HG02938 (cell line): Measurements from ENCODE around the gene ASF1A.

ENCODE experiments used
- ATAC-seq: cut with Tn5 transposase; IDR thresholded peaks from one replicate; pipeline ENCODE4 v1.9.1; 2021; ENCODE audit warnings: mild to moderate bottlenecking, moderate library complexity; ENCODE audit not compliant: unreplicated experiment

Gene ASF1A

DNA sequence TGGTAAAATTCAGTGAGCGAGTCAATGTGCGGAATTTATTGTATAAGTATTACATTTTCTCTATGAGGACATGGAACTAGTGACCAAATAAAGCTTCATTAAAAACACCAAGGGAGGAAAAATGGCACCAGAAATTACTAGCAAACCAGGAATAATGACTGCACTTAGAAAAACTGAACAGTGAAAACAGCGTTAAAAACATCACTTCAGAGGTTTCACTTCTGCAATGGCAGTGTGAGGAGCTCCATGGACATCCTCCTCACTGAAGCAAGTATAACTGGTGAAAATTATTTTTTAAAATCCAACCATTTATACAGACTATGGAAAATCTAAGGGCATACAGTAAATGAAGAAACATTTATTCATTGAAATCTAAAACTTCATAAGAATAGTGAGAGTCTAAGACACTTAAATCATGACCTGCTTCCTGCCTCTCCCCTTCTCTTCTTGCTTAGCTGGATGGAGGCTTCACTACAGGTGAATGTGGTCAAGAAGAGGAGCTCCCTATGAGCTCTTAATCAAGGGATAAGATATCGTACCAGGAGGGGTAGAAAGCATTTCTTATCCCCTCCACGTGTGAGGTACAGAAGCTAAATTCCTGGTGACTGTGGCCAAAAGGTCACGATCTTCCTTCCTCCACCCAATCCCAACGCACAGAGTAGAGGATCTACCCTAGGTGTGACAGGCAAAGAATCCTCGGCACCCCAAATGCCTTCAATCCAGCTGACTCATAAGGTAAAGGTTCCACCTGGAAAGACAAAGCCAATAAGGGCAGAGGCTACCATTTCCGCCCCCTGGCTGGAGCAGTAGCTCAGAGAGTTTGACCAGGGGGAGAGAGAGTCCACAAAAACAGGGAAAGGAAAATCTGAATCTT, 12.3 kb upstream of the ASF1A start:
- peak; percentile 77 for ATAC-seq

DNA sequence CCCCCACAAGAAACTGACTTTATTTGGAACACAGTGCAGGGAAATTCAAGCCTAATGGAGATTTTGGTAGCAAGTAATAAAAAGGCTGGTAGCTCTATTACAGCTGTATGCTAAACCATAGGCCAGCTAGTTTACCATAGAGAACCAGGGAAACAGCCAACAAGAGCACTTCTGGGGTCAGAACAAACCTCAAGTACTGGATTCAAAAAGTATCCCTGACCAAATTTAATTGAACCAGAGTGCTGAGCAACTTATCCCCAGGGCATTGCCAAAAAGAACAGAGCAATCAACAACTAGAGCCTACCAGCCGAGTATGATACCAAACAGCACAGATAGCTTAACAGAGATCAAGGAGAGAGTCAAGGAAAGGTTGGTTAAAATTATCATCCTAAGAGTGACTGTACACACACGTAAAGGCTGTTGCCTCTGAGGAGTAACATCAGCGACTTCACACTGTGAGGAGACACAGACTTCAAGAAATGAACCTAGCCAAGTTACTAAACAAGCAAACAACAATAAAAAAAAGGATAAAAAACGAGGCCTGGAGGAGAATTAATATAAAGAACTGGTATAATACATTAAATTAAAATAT, 11.5 kb upstream of the ASF1A start:
- no peak for ATAC-seq

DNA sequence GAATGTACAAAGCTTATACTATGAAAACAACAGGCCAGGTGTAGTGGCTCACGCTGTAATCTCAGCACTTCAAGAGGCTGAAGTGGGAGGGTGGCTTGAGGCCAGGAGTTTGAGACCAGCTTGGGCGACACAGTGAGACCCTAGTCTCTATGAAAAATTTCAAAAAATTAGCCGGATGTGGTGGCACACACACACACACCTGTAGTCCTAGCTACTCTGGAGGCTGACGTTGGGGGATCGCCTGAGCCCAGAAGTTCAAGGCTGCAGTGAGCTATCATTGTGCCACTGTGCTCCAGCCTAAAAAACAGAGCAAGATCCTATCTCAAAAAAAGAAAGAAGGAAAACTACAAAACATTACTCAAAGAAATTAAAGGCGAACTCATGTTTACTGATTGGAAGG, 7.3 kb upstream of the ASF1A start:
- no peak for ATAC-seq

DNA sequence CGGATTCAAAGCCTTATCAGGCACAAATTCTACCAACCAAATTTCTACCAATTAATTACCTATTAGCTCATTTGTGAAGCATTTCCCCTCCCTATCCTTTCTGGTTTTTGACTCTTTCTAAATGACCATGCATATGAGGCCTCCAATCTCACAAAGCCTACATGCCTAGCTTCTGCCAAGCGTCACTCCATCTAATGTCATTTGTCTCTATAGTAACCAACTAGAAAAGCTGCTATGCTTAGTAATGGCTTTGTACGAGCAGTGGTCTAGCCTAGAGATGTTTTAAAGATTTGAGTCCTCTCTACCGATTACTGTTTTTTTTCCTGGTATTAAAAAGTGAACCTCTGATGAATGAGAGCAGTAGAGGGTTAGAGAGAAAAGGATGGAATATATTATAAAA, 4.8 kb upstream of the ASF1A start:
- ATAC-seq = no peak

DNA sequence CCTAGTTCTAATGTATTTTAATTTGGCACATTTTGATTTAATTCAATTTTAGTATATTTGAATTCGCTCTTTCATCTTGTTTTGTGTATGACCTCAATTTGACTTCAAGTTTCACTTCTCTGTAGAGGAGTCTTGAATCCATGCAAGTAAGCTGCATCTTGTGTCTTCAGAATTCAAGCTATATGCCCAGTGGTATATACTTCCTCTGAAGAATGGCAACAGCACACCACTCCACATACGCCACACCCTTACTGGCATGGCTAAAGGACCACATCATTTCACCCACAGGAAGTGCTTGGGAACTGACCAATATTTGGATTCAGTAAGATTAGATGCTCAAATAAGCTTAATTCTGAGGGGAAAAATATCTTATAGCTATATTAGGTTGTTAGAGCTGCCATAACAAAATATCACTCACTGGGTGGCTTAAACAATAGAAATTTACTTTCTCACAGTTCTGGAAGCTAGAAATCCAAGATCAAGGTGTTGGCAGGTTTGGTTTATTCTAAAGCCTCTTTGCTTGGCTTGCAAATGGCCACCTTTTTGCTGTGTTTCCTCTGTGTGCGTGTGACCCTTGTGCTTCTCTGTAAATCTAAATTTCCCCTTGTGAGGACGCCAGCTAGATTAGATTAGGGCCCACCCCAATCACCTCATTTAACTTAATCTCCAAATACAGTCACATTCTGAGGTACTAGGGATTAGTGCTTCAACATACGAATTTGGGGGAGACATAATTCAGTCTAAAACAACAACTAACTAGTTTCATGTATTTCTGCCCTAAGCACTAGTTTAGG, 2.8 kb upstream of the ASF1A start:
- ATAC-seq = peak; percentile 14

DNA sequence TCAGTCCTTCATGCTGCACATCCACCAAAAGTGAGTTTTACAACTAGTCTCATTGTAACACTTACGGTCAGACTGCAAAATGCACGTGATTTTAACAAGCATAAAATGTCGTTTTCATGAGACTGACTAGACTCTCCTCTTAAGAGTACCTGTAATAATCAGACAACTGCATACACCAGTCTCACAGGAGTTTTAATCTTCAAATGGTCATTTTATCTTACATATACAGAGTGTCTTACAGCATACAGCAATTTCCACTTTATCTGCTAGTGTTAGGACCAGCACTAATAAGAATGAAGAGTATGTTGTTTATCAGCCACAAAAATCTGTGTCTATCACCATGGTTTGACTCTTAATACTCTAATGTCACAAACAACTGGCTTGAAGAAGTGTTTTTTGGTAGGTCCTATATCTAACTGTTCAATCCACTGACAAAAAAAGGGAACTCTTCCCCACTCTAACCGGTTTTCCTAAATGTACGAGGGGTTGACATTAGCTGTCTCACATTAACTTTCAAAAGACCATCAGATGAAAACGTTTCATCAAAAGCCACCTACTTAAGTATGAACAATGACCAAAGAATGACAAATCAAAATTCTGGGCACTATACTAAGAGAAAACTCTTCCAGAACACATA, 1.5 kb upstream of the ASF1A start:
- ATAC-seq = no peak

DNA sequence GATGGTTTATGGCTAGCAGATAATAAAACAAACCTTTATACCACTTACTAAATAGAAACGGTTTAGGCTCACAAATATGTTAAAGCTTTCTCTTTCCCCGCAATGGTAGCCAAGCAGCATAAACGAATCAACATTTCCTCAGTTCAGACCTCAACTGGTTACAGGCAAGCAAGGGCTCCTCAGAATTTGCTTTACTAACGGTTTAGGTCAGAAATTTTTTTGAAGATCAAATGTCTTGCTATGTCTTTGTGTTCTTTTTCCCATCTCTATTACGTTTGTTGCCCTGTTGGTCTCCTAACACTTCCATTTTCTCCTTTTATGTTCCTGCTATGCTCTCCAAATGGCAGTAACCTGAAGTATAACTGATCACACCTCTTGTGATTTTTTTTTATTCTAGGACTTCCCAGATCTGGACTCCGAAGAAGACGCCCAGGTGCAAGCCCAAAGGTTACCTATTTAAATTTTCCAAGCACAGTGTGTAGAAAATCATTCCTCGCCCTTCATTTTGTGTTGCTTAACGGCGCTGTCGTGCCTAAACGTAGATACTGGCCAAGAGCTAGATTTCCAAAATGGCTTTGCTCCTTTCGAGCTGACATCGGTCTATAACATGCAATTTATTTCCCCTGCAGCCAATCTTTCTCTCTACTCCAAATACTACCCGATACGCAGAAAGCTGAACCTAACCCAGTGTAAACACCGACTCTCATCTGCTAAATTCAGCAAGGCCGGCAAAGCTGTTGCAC, 717 bp upstream of the ASF1A start:
- peak; percentile 22 for ATAC-seq

DNA sequence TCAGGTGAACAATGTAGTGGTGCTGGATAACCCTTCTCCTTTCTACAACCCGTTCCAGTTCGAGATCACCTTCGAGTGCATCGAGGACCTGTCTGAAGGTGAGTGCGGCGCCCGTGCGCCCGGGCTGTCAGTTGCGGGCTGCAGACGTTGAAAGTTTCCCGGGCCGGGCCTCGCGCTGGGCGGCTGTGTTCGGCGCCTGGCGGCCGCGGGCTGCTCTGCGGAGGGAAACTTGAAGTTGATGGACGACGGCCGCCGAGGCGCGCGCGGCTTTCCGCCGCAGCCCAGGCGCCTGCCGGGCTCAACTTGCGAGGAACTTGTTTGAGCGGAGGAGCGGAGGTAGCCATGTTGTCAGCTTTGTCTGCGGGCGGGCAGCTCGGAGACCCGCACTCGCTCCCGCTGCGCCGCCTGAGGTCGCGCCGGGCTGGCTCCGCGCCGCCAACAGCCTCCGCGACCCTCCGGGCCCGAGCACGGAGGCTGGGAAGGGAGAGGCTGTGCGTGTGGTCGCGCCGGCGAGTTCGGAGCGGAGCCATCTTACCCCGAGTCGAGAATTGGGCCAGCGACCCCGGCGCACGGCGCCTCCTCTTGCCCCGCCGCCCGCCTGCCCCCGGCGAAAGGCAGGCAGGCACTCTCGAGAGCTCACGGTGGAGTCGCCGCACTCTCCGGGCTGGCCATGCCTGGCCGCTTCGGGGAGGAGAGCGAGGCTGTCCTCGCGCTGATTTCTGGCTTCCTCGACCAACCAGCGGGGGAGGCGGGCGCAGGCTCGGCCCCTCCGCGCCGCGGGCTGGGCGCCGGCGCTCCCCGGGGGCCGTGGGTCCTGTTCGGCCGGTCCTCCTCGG, 691 bp downstream of the ASF1A start:
- peak; percentile 30 for ATAC-seq

DNA sequence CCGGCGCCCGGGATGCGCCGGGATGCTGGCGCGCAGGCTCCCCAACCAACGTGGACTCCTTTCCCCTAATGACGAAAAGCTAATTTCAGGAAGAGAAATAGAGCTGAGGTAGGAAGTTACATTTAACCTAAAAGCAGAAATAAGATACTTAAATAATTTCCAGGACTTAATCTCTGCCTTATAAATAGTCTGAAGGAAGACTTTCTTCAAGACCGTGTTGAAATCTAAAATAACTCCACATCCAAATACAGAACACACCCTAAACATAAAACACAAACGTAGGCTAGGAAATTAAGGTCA, 1.3 kb downstream of the ASF1A start:
- no peak for ATAC-seq

DNA sequence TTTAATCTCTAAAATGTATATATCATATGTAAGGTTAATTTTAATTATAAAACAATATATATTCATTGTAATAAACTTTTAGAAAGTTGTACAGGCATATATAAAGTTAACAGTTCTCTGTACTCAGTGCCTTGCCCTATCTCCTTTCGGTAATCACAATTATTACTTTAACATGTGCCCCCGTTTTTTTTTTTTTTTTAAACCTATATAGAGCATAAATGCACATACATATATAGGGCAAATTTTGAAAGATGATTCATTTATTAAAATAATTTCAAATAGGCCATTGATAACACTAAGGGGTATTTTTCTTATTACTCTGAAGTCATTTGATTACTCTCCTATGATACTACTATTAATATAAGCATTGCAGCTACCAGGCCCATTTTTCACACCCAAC, 1.9 kb downstream of the ASF1A start:
- no peak for ATAC-seq

DNA sequence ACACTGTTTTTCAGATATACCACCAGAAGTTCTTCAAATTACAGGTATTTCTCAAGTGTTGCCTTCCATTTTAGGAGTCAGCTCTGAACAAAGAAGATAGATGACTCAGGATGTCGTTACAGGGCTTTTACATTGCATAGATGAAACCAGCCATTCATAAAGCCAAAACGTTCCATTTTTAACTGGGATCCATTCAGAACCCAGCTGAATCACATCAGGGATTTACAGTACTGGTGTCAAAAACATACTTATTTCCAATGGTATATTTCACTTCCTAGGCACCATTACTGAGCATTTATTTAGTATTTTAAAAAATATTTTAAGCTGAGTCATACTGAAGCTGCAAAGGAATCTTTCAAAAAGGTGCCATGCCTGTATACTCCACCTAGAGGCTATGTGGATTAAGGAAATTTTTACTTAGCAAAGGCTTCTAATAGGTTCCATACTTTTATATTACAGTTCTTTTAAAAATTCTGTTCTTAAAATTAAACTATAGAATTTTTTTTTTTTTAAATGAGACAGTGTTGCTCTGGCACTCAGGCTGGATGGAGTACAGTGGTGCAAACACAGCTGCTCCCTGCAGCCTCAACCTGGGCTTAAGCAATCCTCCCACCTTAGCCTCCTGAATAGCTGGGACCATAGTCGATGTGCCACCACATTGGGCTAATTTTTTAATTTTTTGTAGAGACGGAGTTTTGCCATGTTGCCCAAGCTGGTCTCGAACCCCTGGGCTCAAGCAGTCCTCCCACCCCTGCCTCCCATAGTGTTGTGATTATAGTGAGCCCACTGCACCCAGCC, 2.6 kb downstream of the ASF1A start:
- ATAC-seq = peak; percentile 11

DNA sequence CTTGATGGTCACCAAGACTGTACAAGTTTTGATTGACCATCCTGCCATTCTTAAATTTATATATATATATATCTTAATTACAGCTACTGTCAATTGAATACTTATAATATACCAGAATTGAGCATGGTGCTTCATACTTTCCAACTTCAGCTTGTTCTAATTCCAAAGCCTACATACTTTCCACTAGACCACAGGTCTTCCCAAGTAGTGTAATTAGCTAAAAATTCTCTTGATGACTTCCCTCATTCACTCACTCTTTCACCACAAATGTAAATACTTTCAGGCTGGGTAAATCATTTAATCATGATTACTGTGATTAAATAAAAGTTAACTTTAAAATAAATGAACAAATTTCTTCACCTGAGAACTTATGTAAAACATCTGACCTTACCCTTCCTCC, 3.4 kb downstream of the ASF1A start:
- no peak for ATAC-seq

DNA sequence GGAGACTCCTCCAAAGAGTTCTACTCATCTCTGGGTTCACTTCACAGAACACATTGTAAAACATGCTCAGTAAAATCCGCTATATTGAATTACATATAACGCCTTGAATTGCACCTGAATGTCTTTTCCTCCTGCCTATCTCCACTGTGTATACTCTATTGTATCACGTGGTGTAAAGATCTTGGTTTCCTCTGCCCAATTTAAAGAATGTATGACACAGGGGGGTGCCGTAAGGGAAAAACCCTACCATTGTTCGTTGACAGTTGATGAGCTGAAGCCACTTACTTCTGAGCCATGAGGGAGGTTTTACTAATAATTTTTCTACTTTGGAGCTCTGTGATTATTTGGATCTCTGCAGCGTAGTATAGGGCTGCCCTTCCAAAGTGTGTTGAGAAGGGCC, 6.0 kb downstream of the ASF1A start:
- ATAC-seq = no peak

DNA sequence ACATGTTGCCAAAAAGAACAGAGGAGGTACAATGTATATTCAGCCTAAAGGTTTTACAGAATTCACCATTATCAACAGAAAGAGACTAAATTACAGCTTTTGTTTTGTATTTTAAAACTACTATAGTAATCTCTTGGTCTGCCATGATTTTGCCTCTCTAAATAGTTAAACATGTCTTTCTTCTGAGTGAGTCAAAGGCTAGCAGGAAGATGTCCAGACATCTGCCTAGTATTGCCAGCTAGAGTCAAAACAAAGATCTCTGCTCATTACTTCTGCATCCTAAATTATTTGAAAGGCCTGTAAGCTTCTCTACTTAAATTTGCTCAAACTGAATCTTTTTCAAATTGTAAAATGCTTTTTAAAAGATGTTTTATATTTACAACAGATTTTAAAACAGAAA, 8.8 kb downstream of the ASF1A start:
- no peak for ATAC-seq

DNA sequence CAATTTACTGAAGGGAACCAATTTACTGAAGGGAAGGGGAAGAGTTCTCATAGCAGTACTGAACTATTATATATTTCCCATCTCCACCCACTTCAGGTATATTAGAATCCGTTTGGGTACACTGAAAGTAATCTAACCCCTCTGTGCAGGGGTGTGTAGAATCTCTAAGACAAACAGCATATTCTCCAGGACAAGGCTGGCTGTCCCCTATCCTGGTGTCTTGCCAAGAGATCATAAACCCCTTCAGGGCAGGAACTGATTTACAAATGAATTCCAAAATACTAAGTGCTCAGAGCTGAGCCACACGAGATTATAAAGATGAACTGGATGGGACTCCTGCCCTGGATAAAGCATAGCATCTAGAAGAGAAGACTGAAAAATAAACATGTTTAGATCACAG, 9.2 kb downstream of the ASF1A start:
- ATAC-seq = no peak

DNA sequence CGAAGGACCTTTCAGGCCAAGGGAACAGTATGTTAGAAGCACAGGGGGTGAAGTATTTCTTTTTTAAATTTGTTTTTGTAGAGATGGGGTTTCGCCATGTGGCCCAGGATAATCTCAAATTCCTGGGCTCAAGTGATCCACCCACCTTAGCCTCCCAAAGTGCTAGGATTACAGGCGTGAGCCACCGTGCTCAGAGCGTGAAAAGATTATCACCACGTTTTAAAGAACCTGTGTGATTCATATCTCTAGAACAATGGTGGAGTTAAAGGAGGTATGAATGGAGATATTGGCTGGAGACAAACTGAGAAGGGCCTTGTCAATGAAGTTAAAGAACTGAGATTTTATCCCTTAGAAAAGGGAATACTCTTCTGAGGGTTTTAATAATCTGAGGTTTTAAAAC, 9.7 kb downstream of the ASF1A start:
- ATAC-seq = no peak

DNA sequence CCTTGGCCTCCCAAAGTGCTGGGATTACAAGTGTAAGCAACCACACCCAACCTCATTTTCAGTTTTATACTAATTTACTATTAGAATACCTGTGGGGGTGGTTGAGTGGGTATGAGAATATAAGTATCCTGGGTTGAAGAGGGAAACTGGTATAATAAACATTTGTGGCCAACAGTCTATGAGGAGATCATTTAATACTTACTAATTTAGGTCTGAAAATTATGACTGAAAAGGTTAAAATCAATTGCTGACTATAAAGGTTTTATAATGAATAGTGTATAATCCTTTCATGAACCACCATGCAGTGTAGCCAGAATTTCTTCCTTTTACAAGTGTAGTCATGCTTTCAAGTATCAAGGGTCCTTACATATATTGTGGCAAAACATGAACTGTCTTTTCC, 11.1 kb downstream of the ASF1A start:
- ATAC-seq = no peak

DNA sequence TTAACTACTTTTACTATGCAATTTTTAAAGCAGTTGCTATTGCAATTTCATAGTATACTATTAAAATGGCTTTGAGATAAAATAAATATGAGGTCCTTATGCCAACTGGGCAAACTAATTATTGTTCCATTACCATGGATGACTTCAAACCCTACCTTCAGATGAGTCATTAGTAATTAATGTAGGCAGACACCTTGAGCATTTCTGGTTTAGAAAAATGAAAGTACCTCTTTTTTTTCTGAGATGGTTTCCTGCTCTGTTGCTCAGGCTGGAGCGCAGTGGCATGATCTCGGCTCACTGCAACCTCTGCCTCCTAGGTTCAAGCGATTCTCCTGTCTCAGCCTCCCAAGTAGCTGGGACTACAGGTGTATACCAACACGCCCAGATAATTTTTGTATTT, 11.9 kb downstream of the ASF1A start:
- ATAC-seq = no peak

DNA sequence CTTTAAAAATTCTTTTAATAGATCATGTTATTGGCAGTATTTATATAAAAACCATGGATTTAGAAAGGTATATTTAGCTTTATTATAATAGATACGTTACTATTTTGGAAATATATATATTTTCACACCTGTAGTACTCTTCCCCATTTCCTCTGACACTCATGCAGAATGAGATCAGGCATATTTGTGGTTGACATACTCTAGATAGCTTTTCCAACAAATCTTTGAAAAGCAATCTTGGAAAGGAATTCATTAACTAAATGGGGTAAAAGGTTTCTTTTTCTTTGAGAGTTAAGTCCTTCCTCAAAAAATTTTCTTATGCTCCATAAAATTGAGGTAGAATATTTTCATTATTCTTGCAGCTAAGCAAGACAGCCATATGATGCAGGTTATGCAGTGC, 14.5 kb downstream of the ASF1A start:
- ATAC-seq = no peak
